ENCODE results near the gene SENP2.
"Not testable (repeated sequence)": the region's sequence is repeated elsewhere in the genome, so short reads cannot be mapped to it uniquely, and the experiment has no call there.

SENP2 gene

GRCh38 chr3:185623939-185624665, 38.0 kb downstream of the SENP2 start:
- H3K4me3 Mint-ChIP-seq, result no peak overlapping the region
- no peaks in the 10 kb centered on the region for H3K9me3 Mint-ChIP-seq
- CTCF ChIA-PET, result no interaction called here
- H3K27me3 Mint-ChIP-seq, result no peaks in the 10 kb centered on the region
- H3K27ac Mint-ChIP-seq, result peak overlapping the region; percentile 37
- DNase-seq, result no peak
- H3K4me1 Mint-ChIP-seq, result peaks cover 13% of the 10 kb centered on the region
- peaks cover 40% of the 10 kb centered on the region for H3K36me3 Mint-ChIP-seq

GRCh38 chr3:185625784-185626183, 39.7 kb downstream of the SENP2 start:
- CTCF ChIA-PET, result interaction anchor here (0.5 to 1.4 kb wide), 2 partner anchors 34 to 286 kb away, joined by 3 to 5 read pairs; no protein-coding TSS in a partner anchor
- no peak overlapping the region for H3K4me3 Mint-ChIP-seq
- no peak for DNase-seq
- peak overlapping the region; percentile 82 for H3K27ac Mint-ChIP-seq
- no peaks in the 10 kb centered on the region for H3K27me3 Mint-ChIP-seq
- H3K36me3 Mint-ChIP-seq, result peaks cover 43% of the 10 kb centered on the region
- no peaks in the 10 kb centered on the region for H3K9me3 Mint-ChIP-seq
- H3K4me1 Mint-ChIP-seq, result peaks cover 13% of the 10 kb centered on the region

- Mint-ChIP-seq H3K27me3 (no peaks in the 10 kb centered on the region), H3K4me3 (no peak overlapping the region)
Observed at GRCh38 chr3:185629554-185630181, 43.6 kb downstream of the SENP2 start.

GRCh38 chr3:185630182-185630622, 44.1 kb downstream of the SENP2 start:
- Mint-ChIP-seq H3K27me3 (no peaks in the 10 kb centered on the region), H3K27ac (no peak overlapping the region), H3K4me1 (peaks cover 17% of the 10 kb centered on the region), H3K36me3 (peaks cover 33% of the 10 kb centered on the region), H3K4me3 (no peak overlapping the region), H3K9me3 (no peaks in the 10 kb centered on the region)
- CTCF ChIA-PET, result interaction anchor here (0.9 kb wide), 1 partner anchor 30 kb away, joined by 4 read pairs; no protein-coding TSS in a partner anchor
- DNase-seq, result no peak

More at GRCh38 chr3:185629554-185630181, 43.6 kb downstream of the SENP2 start:
- Mint-ChIP-seq H3K9me3 (no peaks in the 10 kb centered on the region), H3K27ac (no peak overlapping the region), H3K36me3 (peaks cover 35% of the 10 kb centered on the region), H3K4me1 (peaks cover 19% of the 10 kb centered on the region)
- DNase-seq, result no peak
- CTCF ChIA-PET, result interaction anchor here (0.9 kb wide), 1 partner anchor 31 kb away, joined by 4 read pairs; no protein-coding TSS in a partner anchor

GRCh38 chr3:185631108-185631507, 45.0 kb downstream of the SENP2 start:
- peaks cover 8% of the 10 kb centered on the region for H3K4me1 Mint-ChIP-seq
- H3K27me3 Mint-ChIP-seq, result no peaks in the 10 kb centered on the region
- peaks cover 25% of the 10 kb centered on the region for H3K36me3 Mint-ChIP-seq
- H3K27ac Mint-ChIP-seq, result no peak overlapping the region
- no peak overlapping the region for H3K4me3 Mint-ChIP-seq
- DNase-seq, result no peak
- CTCF ChIA-PET, result no interaction called here
- no peaks in the 10 kb centered on the region for H3K9me3 Mint-ChIP-seq

- peaks cover 6% of the 10 kb centered on the region for H3K4me1 Mint-ChIP-seq
- DNase-seq, result no peak
Observed at GRCh38 chr3:185631508-185632206, 45.6 kb downstream of the SENP2 start.

GRCh38 chr3:185632996-185633395, 46.9 kb downstream of the SENP2 start:
- Mint-ChIP-seq H3K27ac (no peak overlapping the region), H3K9me3 (no peaks in the 10 kb centered on the region), H3K27me3 (peaks cover 8% of the 10 kb centered on the region), H3K4me1 (peaks cover 6% of the 10 kb centered on the region), H3K4me3 (no peak overlapping the region), H3K36me3 (peaks cover 19% of the 10 kb centered on the region)
- CTCF ChIA-PET, result interaction anchor here (1.1 kb wide), 1 partner anchor 26 kb away, joined by 3 read pairs; no protein-coding TSS in a partner anchor
- no peak for DNase-seq

More at GRCh38 chr3:185631508-185632206, 45.6 kb downstream of the SENP2 start:
- Mint-ChIP-seq H3K36me3 (peaks cover 25% of the 10 kb centered on the region), H3K27me3 (no peaks in the 10 kb centered on the region), H3K9me3 (no peaks in the 10 kb centered on the region), H3K27ac (peak overlapping the region; percentile 46), H3K4me3 (no peak overlapping the region)
- CTCF ChIA-PET, result no interaction called here

GRCh38 chr3:185637388-185637787, 51.3 kb downstream of the SENP2 start:
- peaks cover 21% of the 10 kb centered on the region for H3K27me3 Mint-ChIP-seq
- no peak overlapping the region for H3K27ac Mint-ChIP-seq
- H3K9me3 Mint-ChIP-seq, result no peaks in the 10 kb centered on the region
- H3K4me3 Mint-ChIP-seq, result no peak overlapping the region
- CTCF ChIA-PET, result no interaction called here
- H3K36me3 Mint-ChIP-seq, result no peaks in the 10 kb centered on the region
- peaks cover 6% of the 10 kb centered on the region for H3K4me1 Mint-ChIP-seq
- DNase-seq, result no peak

GRCh38 chr3:185638651-185639050, 52.6 kb downstream of the SENP2 start:
- H3K9me3 Mint-ChIP-seq, H3K4me3 Mint-ChIP-seq, H3K4me1 Mint-ChIP-seq, DNase-seq, H3K36me3 Mint-ChIP-seq, H3K27ac Mint-ChIP-seq: not testable (repeated sequence)
- peaks cover 25% of the 10 kb centered on the region for H3K27me3 Mint-ChIP-seq
- CTCF ChIA-PET, result interaction anchor here (0.9 to 3.4 kb wide), 2 partner anchors 9 to 22 kb away, joined by 3 to 11 read pairs; no protein-coding TSS in a partner anchor

- CTCF ChIA-PET, result interaction anchor here (0.9 to 3.4 kb wide), 2 partner anchors 8 to 21 kb away, joined by 3 to 11 read pairs; no protein-coding TSS in a partner anchor
- H3K27me3 Mint-ChIP-seq, result peaks cover 25% of the 10 kb centered on the region
Observed at GRCh38 chr3:185639632-185640206, 53.6 kb downstream of the SENP2 start.

GRCh38 chr3:185640308-185640707, 54.2 kb downstream of the SENP2 start:
- Mint-ChIP-seq H3K36me3 (no peaks in the 10 kb centered on the region), H3K27me3 (peaks cover 29% of the 10 kb centered on the region), H3K9me3 (no peaks in the 10 kb centered on the region), H3K4me3 (no peak overlapping the region), H3K4me1 (no peaks in the 10 kb centered on the region), H3K27ac (no peak overlapping the region)
- DNase-seq, result no peak
- CTCF ChIA-PET, result interaction anchor here (3.4 kb wide), 1 partner anchor 20 kb away, joined by 11 read pairs; no protein-coding TSS in a partner anchor

More at GRCh38 chr3:185639632-185640206, 53.6 kb downstream of the SENP2 start:
- Mint-ChIP-seq H3K4me3 (no peak overlapping the region), H3K27ac (no peak overlapping the region), H3K36me3 (no peaks in the 10 kb centered on the region), H3K4me1 (no peaks in the 10 kb centered on the region), H3K9me3 (no peaks in the 10 kb centered on the region)
- no peak for DNase-seq

GRCh38 chr3:185645191-185645590, 59.1 kb downstream of the SENP2 start:
- H3K36me3 Mint-ChIP-seq, H3K27ac Mint-ChIP-seq, H3K9me3 Mint-ChIP-seq, DNase-seq, H3K4me1 Mint-ChIP-seq, H3K4me3 Mint-ChIP-seq, CTCF ChIA-PET: not testable (repeated sequence)
- peaks cover 48% of the 10 kb centered on the region for H3K27me3 Mint-ChIP-seq

- no peaks in the 10 kb centered on the region for H3K36me3 Mint-ChIP-seq
- DNase-seq, result no peak
- H3K4me1 Mint-ChIP-seq, result no peaks in the 10 kb centered on the region
- no peak overlapping the region for H3K27ac Mint-ChIP-seq
- H3K27me3 Mint-ChIP-seq, result peaks cover 44% of the 10 kb centered on the region
- CTCF ChIA-PET, result no interaction called here
- no peak overlapping the region for H3K4me3 Mint-ChIP-seq
- H3K9me3 Mint-ChIP-seq, result no peaks in the 10 kb centered on the region
Observed at GRCh38 chr3:185645596-185646381, 59.7 kb downstream of the SENP2 start.

Measured in activated naive CD4-positive, alpha-beta T cell treated with anti-CD3 and anti-CD28 coated beads, Interleukin-2, amount 10 ng/mL, durations not matched to agents 7 days and 5 days (primary cell).